Epithelial cell of esophagus (primary cell): ENCODE data around the gene ROR2.

Experiments
- DNase-seq: peaks from one replicate; pipeline ENCODE4 v3.0.0; 2010; ENCODE audit warnings: low read depth
- H3K4me3 ChIP-seq: 2 replicates; pipeline ENCODE4 v1.5.1; 2011; ENCODE audit warnings: mild to moderate bottlenecking, low read length, control low read depth
- CTCF ChIP-seq: IDR thresholded peaks from 2 replicates; pipeline ENCODE4 v1.5.1; 2011; ENCODE audit warnings: low read depth, mild to moderate bottlenecking, low read length, control low read depth, inconsistent platforms; ENCODE audit not compliant: insufficient read depth; ENCODE audit errors: missing control alignments

ROR2 gene

GRCh38 chr9:91710158-91710557, 239.9 kb downstream of the ROR2 start:
- no peak for DNase-seq
- no peak overlapping the region for H3K4me3 ChIP-seq
- TF ChIP-seq CTCF: no peak

GRCh38 chr9:91705386-91705785, 244.6 kb downstream of the ROR2 start:
- no peak for DNase-seq
- H3K4me3 ChIP-seq: no peak overlapping the region
- no peak for TF ChIP-seq CTCF

- H3K4me3 ChIP-seq: no peak overlapping the region
- no peak for TF ChIP-seq CTCF
- DNase-seq: no peak
Observed at GRCh38 chr9:91700475-91700874, 249.6 kb downstream of the ROR2 start.

GRCh38 chr9:91698266-91698665, 251.8 kb downstream of the ROR2 start:
- no peak for DNase-seq
- TF ChIP-seq CTCF: no peak
- no peak overlapping the region for H3K4me3 ChIP-seq

GRCh38 chr9:91697201-91697600, 252.8 kb downstream of the ROR2 start:
- TF ChIP-seq CTCF: no peak
- DNase-seq: no peak
- H3K4me3 ChIP-seq: no peak overlapping the region

GRCh38 chr9:91694081-91694870, 255.8 kb downstream of the ROR2 start:
- H3K4me3 ChIP-seq: no peak overlapping the region
- no peak for TF ChIP-seq CTCF
- no peak for DNase-seq

- H3K4me3 ChIP-seq: no peak overlapping the region
- peak; percentile 72 for DNase-seq
- TF ChIP-seq CTCF: no peak
Observed at GRCh38 chr9:91693226-91693625, 256.8 kb downstream of the ROR2 start.
